Measurements from ENCODE around the gene SMO.
"Not testable (repeated sequence)": the region's sequence is repeated elsewhere in the genome, so short reads cannot be mapped to it uniquely, and the experiment has no call there.

The SMO gene

DNA sequence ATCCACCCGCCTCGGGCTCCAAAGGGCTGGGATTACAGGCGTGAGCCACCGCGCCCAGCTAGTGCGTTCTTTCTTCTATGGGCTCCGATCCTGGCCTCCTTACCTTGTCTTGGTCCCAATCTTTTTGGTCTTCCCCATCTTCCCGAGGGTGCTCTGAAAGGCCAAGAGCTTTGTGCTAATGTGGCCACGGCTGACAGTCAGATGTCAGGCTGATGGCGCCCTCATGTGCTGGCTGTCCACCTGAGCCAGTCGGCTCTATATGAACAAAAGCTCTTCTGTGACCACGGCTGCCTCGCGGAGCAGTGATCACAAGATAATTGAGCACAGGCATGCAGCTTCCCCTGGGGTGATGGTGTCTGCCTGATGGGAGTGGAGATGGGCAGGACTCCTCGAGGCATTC, 25.4 kb downstream of the SMO start:
- TF ChIP-seq, protein P1, sequence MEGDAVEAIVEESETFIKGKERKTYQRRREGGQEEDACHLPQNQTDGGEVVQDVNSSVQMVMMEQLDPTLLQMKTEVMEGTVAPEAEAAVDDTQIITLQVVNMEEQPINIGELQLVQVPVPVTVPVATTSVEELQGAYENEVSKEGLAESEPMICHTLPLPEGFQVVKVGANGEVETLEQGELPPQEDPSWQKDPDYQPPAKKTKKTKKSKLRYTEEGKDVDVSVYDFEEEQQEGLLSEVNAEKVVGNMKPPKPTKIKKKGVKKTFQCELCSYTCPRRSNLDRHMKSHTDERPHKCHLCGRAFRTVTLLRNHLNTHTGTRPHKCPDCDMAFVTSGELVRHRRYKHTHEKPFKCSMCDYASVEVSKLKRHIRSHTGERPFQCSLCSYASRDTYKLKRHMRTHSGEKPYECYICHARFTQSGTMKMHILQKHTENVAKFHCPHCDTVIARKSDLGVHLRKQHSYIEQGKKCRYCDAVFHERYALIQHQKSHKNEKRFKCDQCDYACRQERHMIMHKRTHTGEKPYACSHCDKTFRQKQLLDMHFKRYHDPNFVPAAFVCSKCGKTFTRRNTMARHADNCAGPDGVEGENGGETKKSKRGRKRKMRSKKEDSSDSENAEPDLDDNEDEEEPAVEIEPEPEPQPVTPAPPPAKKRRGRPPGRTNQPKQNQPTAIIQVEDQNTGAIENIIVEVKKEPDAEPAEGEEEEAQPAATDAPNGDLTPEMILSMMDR (IDR thresholded peaks at IDR 0.05; ENCODE audit: unreplicated experiment in 3 of 3) = no peak
- Mint-ChIP-seq H3K9me3 (peaks cover 3% of the 10 kb centered on the region), H3K27me3 (ENCODE audit: low read depth) (no peaks in the 10 kb centered on the region), H3K4me3 (no peak overlapping the region), H3K36me3 (ENCODE audit: low read depth) (peaks cover 70% of the 10 kb centered on the region), H3K27ac (peak overlapping the region; percentile 17 to 54 (median 20)), H3K4me1 (peaks cover 5% of the 10 kb centered on the region)

DNA sequence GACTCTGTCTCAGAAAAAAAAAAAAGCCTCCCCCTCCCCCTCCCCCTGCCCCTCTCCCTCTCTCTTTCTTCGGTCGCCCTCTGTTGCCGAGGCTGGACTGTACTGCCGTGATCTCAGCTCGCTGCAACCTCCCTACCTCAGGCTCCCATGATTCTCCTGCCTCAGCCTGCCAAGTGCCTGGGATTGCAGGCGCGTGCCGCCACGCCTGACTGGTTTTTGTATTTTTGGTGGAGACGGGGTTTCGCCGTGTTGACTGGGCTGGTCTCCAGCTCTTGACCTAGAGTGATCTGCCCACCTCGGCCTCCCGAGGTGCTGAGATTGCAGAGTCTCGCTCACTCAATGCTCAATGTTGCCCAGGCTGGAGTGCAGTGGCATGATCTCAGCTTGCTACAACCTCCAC, 27.3 kb downstream of the SMO start:
- H3K36me3 Mint-ChIP-seq (ENCODE audit: low read depth) = peaks cover 54% of the 10 kb centered on the region
- not testable (repeated sequence) for H3K4me1 Mint-ChIP-seq; H3K4me3 Mint-ChIP-seq; H3K27me3 Mint-ChIP-seq (ENCODE audit: low read depth); H3K9me3 Mint-ChIP-seq; H3K27ac Mint-ChIP-seq

DNA sequence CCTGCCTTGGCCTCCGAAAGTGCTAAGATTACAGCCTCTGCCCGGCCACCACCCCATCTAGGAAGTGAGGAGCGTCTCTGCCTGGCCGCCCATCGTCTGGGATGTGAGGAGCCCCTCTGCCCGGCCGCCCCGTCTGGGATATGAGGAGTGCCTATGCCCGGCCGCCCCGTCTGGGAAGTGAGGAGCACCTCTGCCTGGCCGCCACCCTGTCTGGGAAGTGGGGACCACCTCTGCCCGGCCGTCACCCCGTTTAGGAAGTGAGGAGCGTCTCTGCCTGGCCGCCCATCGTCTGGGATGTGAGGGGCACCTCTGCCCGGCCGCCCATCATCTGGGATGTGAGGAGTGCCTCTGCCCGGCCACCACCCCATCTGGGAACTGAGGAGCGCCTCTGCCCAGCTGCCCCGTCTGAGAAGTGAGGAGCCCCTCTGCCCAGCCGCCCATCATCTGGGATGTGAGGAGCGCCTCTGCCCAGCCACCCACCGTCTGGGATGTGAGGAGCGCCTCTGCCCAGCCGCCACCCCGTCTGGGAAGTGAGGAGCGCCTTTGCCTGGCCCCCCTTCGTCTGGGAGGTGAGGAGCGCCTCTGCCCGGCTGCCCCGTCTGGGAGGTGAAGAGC, 27.8 kb downstream of the SMO start:
- H3K4me1 Mint-ChIP-seq; H3K27me3 Mint-ChIP-seq (ENCODE audit: low read depth); H3K4me3 Mint-ChIP-seq; H3K9me3 Mint-ChIP-seq: not testable (repeated sequence)
- peaks cover 51% of the 10 kb centered on the region for H3K36me3 Mint-ChIP-seq (ENCODE audit: low read depth)
- peak overlapping the region in 1 of 3 experiments; percentile 66 for H3K27ac Mint-ChIP-seq

DNA sequence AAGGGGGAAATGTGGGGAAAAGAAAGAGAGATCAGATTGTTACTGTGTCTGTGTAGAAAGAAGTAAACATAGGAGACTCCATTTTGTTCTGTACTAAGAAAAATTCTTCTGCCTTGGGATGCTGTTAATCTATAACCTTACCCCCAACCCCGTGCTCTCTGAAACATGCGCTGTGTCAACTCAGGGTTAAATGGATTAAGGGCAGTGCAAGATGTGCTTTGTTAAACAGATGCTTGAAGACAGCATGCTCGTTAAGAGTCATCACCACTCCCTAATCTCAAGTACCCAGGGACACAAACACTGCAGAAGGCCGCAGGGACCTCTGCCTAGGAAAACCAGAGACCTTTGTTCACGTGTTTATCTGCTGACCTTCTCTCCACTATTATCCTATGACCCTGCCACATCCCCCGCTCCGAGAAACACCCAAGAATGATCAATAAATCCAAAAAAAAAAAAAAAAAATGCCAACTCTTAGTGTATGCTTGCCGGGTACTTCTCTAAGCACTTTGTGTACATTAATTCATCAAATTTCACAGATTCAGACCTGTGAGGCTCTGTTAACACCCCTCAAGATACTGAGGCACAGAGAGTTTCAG, 28.5 kb downstream of the SMO start:
- H3K4me1 Mint-ChIP-seq; H3K9me3 Mint-ChIP-seq; H3K27me3 Mint-ChIP-seq (ENCODE audit: low read depth); H3K4me3 Mint-ChIP-seq: not testable (repeated sequence)
- peaks cover 46% of the 10 kb centered on the region for H3K36me3 Mint-ChIP-seq (ENCODE audit: low read depth)
- H3K27ac Mint-ChIP-seq = peak overlapping the region in 1 of 3 experiments; percentile 66

DNA sequence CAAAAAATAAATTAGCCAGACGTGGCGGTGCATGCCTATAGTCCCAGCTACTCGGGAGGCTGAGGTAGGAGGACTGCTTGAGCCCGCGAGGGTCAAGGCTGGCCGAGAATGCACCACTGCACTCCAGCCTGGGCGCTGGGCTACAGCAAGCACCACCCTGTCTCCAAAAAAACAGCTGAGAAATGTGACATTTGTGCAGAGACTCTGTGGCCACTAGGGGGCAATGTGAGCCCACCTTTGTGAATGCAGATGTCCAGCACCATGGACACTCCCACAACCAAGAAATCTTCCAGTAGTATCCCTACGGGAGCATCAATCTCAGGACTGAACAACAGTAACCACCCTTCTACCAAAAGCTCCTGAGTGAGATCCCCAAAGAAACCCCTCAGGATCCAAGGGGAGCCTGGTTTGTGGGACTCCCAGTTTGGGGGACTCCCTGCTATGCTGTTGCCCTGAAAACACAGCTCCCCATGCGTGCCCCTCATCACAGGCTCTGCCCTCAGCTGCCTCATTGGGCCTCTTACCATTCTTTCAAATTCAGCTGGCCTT, 30.2 kb downstream of the SMO start:
- no peaks in the 10 kb centered on the region for H3K27me3 Mint-ChIP-seq (ENCODE audit: low read depth)

DNA sequence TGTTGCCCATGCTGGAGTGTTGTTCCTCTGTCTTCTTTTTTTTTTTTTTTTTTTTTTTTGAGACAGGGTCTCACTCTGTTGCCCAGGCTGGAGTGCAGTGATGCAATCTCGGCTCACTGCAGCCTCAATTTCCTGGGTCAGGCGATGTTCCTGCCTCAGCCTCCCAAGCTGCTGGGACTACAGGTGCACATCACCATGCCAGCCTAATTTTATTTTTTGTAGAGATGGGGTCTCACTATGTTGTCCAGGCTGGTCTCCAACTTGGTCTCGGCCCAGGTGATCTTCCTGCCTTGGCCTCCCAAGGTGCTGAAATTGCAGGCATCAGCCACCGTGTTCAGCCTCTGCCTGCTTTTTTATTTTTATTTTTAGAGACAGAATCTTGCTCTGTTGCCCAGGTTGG, 30.7 kb downstream of the SMO start:
- H3K4me1 Mint-ChIP-seq = peaks cover 11% of the 10 kb centered on the region
- not testable (repeated sequence) for H3K27ac Mint-ChIP-seq; H3K9me3 Mint-ChIP-seq; H3K27me3 Mint-ChIP-seq (ENCODE audit: low read depth); H3K4me3 Mint-ChIP-seq
- H3K36me3 Mint-ChIP-seq (ENCODE audit: low read depth) = peaks cover 31% of the 10 kb centered on the region

More for the DNA sequence above, 30.2 kb downstream of the SMO start:
- TF ChIP-seq, protein P1 (IDR thresholded peaks at IDR 0.05; ENCODE audit: unreplicated experiment in 3 of 3) = peak; percentile 85 to 90 (median 89)
- H3K4me3 Mint-ChIP-seq = no peak overlapping the region
- peaks cover 37% of the 10 kb centered on the region for H3K36me3 Mint-ChIP-seq (ENCODE audit: low read depth)
- H3K4me1 Mint-ChIP-seq = peaks cover 12% of the 10 kb centered on the region
- peaks cover 3% of the 10 kb centered on the region for H3K9me3 Mint-ChIP-seq
- H3K27ac Mint-ChIP-seq = no peak overlapping the region

DNA sequence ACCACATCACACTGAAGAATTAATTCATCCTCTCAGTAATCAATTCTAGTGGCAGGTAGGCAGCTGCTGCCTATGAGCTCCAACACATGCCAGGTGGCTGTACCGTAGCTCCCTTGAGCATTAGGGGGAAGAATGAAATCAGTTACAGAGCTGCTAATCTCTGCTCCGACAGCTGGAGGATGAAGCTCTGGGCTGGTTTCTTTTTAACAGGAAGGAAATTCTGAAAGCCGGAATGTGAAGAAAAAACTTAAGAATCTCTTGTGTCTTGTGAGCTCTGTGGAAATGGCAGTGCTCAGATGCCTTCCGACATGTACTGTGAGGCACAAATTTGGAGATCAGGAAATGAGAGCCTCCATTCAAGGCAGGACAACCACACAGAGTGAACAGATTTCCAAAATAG, 33.6 kb downstream of the SMO start:
- Mint-ChIP-seq H3K27me3 (ENCODE audit: low read depth) (no peaks in the 10 kb centered on the region), H3K4me3 (peak overlapping the region in 2 of 3 experiments; percentile 46 to 77), H3K27ac (peak overlapping the region; percentile 70 to 80 (median 72)), H3K9me3 (peaks cover 2% of the 10 kb centered on the region), H3K36me3 (ENCODE audit: low read depth) (peaks cover 8% of the 10 kb centered on the region), H3K4me1 (peaks cover 27% of the 10 kb centered on the region)
- TF ChIP-seq, protein P1 (IDR thresholded peaks at IDR 0.05; ENCODE audit: unreplicated experiment in 3 of 3) = no peak

Measured in nephron (organoid).